Skin epidermis (tissue), 12 donors: Measurements from ENCODE around the gene TCF3.

Source experiments
- H3K27ac ChIP-seq, 21 experiments: fragments of 200-600 bp; sonication (generic) in 11 of 21; one replicate each; pipeline ENCODE4 v1.5.0; 2020; ENCODE audit warnings: mild to moderate bottlenecking in 3 of 21, inconsistent platforms in 2 of 21, moderate library complexity in 2 of 21
- H3K4me3 ChIP-seq, 7 experiments: fragments of 200-600 bp; sonication (generic) in 2 of 7; one replicate each; pipeline ENCODE4 v1.5.0; 2020; ENCODE audit warnings: inconsistent platforms in 2 of 7, mild to moderate bottlenecking in 2 of 7, moderate library complexity in 1 of 7

The TCF3 gene

GRCh38 chr19:1574354-1575136 lies 77.9 kb downstream of the TCF3 start:
- H3K4me3 ChIP-seq: no peak overlapping the region

GRCh38 chr19:1572795-1573194 lies 79.6 kb downstream of the TCF3 start:
- no peak overlapping the region for H3K4me3 ChIP-seq
- no peak overlapping the region for H3K27ac ChIP-seq

More at GRCh38 chr19:1574354-1575136, 77.9 kb downstream of the TCF3 start:
- no peak overlapping the region for H3K27ac ChIP-seq

GRCh38 chr19:1571358-1571757 lies 81.1 kb downstream of the TCF3 start:
- Histone ChIP-seq H3K27ac (no peak overlapping the region), H3K4me3 (no peak overlapping the region)

- no peak overlapping the region for H3K4me3 ChIP-seq
- no peak overlapping the region for H3K27ac ChIP-seq
Observed at GRCh38 chr19:1570836-1571235, 81.6 kb downstream of the TCF3 start.

- H3K4me3 ChIP-seq: no peak overlapping the region
Observed at GRCh38 chr19:1569997-1570396, 82.4 kb downstream of the TCF3 start.

GRCh38 chr19:1568320-1569019 lies 83.9 kb downstream of the TCF3 start, which contains the start of gene MEX3D:
Gene MEX3D (minus strand): TSS chr19:1568325. CDS start chr19:1568058, 267 bp downstream.
- peak within 1 kb of the TSS; percentile 13 to 87 (median 74) for H3K27ac ChIP-seq
- peak within 1 kb of the TSS; percentile 60 to 86 (median 74) for H3K4me3 ChIP-seq

More at GRCh38 chr19:1569997-1570396, 82.4 kb downstream of the TCF3 start:
- H3K27ac ChIP-seq: no peak overlapping the region

GRCh38 chr19:1567848-1568227 lies 84.6 kb downstream of the TCF3 start:
- Histone ChIP-seq H3K27ac (peak overlapping the region in 1 of 21 experiments; percentile 72), H3K4me3 (peak overlapping the region in 3 of 7 experiments; percentile 74 to 78 (median 75))

GRCh38 chr19:1567116-1567847 lies 85.1 kb downstream of the TCF3 start:
- Histone ChIP-seq H3K4me3 (peak overlapping the region; percentile 60 to 86 (median 74)), H3K27ac (peak overlapping the region; percentile 13 to 87 (median 74))

GRCh38 chr19:1566392-1567115 lies 85.9 kb downstream of the TCF3 start:
- Histone ChIP-seq H3K4me3 (peak overlapping the region; percentile 60 to 86 (median 74)), H3K27ac (peak overlapping the region; percentile 13 to 87 (median 72))

- no peak overlapping the region for H3K27ac ChIP-seq
- no peak overlapping the region for H3K4me3 ChIP-seq
Observed at GRCh38 chr19:1563251-1563650, 89.2 kb downstream of the TCF3 start.

GRCh38 chr19:1561236-1561842 lies 91.1 kb downstream of the TCF3 start:
- no peak overlapping the region for H3K27ac ChIP-seq
- no peak overlapping the region for H3K4me3 ChIP-seq

GRCh38 chr19:1560286-1560882 lies 92.0 kb downstream of the TCF3 start:
- Histone ChIP-seq H3K4me3 (no peak overlapping the region), H3K27ac (no peak overlapping the region)
